Kidney glomerular epithelial cell (primary cell): Measurements from ENCODE around the gene POU6F2.
"Not testable (repeated sequence)": the region's sequence is repeated elsewhere in the genome, so short reads cannot be mapped to it uniquely, and the experiment has no call there.

Experiments used
- DNase-seq: peaks from one replicate; lab custom pipeline; 2025; lab: John Stamatoyannopoulos, UW

POU6F2 gene

GRCh38 chr7:39187130-39187529, 209.4 kb downstream of the POU6F2 start:
- no peak for DNase-seq

GRCh38 chr7:39192476-39192875, 214.8 kb downstream of the POU6F2 start:
- no peak for DNase-seq

- DNase-seq: not testable (repeated sequence)
These were observed 216.7 kb downstream of the POU6F2 start for GRCh38 chr7:39194388-39194787.

- no peak for DNase-seq
These were observed 218.3 kb downstream of the POU6F2 start for GRCh38 chr7:39195967-39196366.

- no peak for DNase-seq
These were observed 220.1 kb downstream of the POU6F2 start for GRCh38 chr7:39197831-39198230.

GRCh38 chr7:39198556-39198955, 220.8 kb downstream of the POU6F2 start:
- DNase-seq: no peak

- peak; percentile 4 for DNase-seq
These were observed 221.3 kb downstream of the POU6F2 start for GRCh38 chr7:39199006-39199405.

- no peak for DNase-seq
These were observed 222.2 kb downstream of the POU6F2 start for GRCh38 chr7:39199951-39200350.

GRCh38 chr7:39202041-39202440, 224.3 kb downstream of the POU6F2 start:
- DNase-seq: no peak

- no peak for DNase-seq
These were observed 232.7 kb downstream of the POU6F2 start for GRCh38 chr7:39210362-39210761.

GRCh38 chr7:39211581-39211980, 233.9 kb downstream of the POU6F2 start:
- no peak for DNase-seq

- no peak for DNase-seq
These were observed 235.2 kb downstream of the POU6F2 start for GRCh38 chr7:39212876-39213275.

GRCh38 chr7:39217783-39218182, 240.1 kb downstream of the POU6F2 start:
- DNase-seq: no peak

- no peak for DNase-seq
These were observed 242.2 kb downstream of the POU6F2 start for GRCh38 chr7:39219869-39220268.

GRCh38 chr7:39221901-39222300, 244.2 kb downstream of the POU6F2 start:
- no peak for DNase-seq

GRCh38 chr7:39228946-39229345, 251.2 kb downstream of the POU6F2 start:
- no peak for DNase-seq

- no peak for DNase-seq
These were observed 256.3 kb downstream of the POU6F2 start for GRCh38 chr7:39233851-39234529.

- DNase-seq: no peak
These were observed 260.6 kb downstream of the POU6F2 start for GRCh38 chr7:39238234-39238869.

- DNase-seq: no peak
These were observed 263.2 kb downstream of the POU6F2 start for GRCh38 chr7:39240864-39241263.

- DNase-seq: no peak
These were observed 269.9 kb downstream of the POU6F2 start for GRCh38 chr7:39247576-39247975.

GRCh38 chr7:39248041-39248691, 270.5 kb downstream of the POU6F2 start:
- no peak for DNase-seq

- DNase-seq: no peak
These were observed 271.0 kb downstream of the POU6F2 start for GRCh38 chr7:39248692-39249090.

GRCh38 chr7:39249635-39250152, 272.0 kb downstream of the POU6F2 start:
- DNase-seq: no peak
